ENCODE data around the gene FLT3.
"Not testable (repeated sequence)": the region's sequence is repeated elsewhere in the genome, so short reads cannot be mapped to it uniquely, and the experiment has no call there.

The FLT3 gene

DNA sequence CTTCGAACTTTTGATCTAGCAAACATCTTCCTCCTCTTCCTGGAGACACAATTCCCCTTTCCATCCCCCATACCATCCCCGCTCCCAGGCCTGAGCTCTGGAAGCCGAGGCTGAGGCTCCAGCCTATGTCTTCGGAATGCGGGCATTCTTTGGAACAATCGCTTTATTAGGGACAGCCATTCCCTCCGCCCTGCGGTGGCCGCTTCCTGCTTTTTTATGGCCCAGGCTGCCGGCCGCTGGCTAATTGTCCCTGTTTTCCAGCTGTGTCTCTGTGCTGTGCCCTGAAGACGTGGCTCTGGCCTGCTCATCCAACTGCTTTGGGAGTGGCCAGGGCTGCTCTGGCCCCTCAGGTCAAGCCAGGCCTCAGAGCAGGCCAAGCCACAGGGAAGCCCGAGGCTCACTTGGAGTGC is 129.1 kb downstream of the FLT3 start:
- DNase-seq: no peak

DNA sequence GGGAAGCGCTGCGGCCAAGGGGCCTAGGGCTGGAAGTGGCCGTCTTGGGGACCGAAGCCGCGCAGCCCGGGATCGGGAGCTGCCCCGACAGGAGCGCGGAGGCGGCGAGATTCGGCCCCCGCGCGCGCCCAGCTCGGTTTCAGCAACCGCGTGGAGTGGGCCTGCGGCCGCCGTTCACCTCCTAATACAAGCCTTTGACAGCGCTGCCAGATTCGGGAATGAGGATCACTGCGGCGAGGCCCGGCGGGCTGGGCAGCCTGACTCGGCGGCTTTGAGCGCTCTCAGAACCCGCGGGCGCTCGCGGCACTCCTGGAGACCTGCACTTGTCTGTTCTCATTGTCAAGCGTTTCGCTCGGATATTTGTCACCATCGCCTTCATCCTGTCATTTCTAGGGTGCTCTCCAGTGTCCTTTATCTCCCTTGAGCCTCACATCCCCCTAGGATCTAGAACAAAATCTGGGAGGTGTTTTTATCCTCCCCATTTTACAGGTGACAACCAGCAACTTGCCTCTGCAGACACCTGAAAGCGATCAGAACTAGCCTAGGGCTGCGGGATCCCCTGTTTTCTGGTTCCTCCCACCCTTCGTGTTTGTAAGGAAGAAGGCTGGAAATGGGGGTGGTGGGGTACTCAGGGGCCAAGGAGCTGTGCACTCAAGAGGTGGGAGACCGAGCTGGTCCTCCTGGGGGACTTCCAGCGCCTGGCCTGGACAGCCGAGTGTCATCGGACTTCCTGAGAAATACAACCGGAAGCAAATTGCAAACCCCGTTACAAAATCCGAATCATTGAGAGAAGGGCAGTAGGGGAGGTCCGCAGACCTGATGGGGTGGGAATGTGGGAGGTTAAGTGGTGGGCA is 129.8 kb downstream of the FLT3 start:
- no peak for DNase-seq

DNA sequence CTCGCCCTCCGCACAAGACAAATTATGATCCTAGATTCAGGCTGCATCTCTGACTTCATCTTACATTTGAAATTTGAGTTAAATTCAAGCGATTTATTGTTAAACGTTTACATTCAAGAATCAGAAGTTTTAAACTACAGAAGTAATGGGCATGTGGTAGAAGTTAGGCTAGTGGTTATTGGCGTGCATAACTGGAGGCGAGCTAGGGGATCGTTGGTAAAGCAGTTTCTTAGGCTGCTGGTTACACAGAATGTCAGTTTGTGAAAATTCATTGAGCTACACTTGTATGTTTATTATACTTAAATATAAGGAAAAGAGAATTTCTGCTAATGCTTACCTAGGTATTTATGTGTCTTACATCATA is 130.5 kb downstream of the FLT3 start:
- DNase-seq: no peak

DNA sequence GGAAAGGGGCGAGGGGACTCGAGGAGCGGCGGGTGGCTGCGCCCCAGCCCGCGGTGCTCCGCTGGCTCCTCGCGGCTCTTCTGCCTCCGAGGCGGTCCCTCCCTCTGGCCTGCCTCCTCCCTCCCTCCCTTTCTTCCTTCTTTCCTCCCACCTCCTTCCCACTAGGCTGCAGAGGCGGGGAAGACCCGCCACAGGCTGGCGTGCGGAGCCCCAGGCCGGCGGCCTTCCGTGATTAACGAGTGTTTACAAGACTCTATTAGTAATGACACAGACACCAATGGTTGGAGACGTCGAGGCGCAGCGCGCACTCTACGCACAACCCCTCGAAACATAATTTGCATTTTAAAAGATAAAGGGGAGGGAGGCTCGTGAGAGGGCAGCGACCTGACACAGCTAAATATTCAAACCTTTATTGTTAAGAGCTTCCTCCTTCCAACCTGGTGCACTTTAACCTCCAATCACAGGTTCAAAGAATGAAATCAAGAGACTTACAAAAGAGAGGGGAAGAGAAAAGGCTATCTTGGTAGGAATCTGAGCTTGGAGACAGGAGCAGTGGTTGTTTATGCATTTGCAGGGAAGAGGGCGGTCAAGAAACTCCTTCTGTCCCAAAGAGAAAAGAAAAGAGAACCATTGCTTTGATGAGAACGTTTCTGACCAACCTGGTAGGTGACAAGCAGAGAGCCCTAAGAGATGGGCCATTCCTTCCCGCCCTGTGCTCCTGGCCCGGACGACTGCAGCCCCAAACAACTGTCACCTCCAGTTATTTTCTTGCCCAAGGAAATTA is 131.1 kb downstream of the FLT3 start, which contains the start of gene CDX2:
TSS of gene CDX2 (minus strand) at position 234 of the 784 bp plus-strand sequence. CDS start 309 bp downstream, outside the sequence.
- DNase-seq: no peak

DNA sequence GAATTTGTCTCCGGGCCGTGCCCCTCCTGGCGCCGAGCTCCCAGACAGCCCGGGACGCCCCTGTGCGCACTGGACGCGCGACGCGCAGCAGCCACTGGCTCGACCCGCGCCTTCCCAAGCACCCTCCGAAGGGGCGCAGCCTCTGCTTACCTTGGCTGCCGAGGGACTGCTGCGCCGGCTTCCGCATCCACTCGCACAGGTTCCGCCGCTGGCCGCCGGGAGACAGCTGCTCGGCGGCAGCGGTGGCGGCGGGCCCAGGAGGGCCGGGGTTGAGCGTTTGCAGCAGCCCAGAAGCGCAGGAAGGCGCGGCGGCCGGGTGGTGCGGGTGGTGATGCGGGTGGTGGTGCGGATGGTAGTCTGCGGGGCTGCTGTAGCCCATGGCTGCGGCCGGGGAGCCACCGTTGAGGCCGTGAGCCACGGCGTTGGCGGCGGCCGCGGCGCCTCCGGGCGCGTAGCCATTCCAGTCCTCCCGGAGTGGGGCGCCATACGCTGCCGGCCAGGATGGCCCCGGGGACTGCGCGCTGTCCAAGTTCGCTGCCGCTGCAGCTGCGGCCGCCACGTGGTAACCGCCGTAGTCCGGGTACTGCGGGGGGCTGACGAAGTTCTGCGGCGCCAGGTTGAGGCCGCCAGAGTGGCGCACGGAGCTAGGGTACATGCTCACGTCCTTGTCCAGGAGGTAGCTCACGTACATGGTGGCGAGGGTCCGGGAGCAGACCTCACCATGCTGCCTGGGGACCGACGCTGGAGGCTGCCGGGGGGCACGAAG is 131.9 kb downstream of the FLT3 start:
- DNase-seq: no peak

DNA sequence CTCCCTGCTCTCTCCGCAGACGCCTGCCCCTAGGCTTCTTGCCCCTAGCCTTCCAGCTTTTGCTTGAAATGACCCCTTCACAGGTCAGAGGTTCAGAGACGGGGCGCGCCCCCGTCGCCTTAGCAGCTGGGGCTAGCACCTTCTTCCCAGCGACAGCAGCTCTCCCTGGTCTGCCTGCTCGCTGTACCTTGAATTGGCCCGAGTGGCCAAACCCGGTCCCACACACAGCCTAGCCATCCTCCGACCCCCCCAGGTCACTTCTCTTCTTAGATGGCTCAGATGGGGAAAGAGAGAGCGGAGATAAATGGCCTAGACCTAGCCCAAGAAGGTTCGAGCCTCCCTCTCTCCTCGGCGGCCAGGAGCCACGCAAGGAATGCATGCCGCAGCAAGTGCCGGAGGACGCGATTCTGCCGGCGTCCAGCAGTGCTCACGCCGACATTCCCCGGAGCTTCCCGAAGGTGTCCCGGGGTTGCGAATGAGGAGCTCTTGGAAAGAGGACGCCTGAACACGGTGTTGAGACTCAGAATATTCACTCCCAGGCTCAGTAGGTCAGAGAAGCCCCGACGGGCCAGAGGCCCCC is 132.6 kb downstream of the FLT3 start:
- no peak for DNase-seq

DNA sequence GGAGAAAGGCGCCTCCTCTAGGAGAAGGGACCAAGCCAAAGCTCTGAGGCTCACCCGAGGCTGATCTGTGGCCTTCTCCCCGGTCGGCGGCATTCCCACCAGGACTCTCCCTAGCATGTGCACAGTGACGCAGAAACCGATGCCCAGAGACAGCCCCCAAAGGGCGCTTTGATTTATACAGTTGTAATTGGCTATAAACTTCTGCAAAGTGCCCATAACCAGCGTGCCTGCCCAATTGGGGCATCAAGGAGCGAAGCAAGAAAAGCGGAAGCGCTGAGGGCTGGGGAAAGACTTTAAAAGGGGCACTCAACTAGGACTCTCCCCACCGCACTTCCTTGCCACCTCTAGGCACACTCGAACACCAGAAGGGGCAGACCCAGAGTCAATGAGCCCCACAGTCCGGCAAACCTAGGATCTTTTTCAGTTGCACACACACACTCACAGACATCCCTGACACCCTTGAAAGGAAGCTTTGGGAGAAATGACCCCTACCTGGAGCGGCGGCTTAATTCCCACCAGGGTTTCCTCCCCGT is 133.1 kb downstream of the FLT3 start:
- DNase-seq: no peak

DNA sequence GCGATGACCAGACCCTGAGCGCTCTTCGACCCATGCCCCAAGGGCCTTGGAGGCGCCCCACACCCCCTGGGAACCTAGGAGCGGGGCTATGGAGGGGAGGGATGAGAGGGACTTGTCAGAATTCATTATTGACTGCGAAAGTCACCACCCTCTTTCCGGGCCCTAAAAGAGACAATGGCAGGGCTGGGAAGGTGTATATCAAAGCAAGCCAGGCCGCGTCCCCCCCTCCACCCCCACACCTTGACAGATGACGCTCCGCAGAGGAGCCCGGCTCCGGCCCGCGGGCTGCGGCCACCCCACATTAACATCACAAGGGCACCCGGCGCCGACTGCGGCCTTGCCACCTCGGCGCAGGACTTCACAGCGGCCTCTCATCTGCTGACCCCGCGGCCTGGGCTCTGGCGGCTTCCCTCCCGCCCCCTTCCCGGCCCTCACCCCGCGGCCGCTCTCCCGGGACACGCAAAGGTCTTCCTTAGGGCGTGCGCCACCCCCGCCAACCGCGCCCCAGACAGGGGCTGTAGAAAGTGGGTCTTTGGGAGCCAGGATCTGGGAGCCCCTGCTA is 133.7 kb downstream of the FLT3 start:
- DNase-seq: no peak

DNA sequence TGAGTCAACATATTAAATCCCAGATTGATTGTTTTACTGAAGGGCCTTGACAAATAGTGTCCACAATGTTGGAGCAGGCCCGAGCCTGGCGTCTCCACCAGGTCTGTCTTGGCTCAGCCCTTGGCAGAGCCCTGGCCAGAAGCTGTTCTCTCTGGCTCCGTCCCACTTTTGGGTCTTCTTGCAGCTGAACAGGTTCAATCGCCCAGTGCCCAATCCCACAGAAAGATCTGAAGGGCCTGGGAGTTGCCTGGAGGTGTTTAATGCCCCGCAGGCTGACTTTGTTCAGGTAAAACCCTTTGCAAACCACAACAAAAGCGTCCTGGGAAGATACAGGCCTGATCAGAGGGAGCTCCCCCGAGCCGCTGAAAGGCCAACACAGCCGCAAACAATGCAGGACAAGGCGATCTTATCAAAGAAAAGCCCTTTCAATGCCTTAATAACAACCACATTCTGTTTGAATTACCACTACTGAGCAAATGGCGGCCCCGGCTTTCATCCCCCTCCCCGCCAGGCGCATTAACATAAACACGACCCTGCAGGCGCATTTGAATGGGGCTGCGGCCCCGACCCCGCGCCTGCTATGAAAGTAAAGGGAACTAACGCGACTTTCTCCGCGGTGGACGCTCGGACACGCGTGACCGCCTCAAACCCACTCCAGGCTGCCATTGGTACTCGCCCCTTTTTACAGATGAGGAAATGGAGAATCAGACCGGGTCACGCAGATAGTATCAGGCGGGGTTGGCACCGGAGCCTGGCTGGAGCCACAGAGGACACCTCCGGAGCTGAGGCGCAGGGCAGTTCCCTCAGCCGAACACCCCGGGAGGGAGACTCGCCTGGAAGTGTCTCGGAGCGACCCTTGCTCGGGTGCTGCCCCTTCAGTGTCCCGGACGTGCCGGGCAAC is 134.4 kb downstream of the FLT3 start:
- no peak for DNase-seq

DNA sequence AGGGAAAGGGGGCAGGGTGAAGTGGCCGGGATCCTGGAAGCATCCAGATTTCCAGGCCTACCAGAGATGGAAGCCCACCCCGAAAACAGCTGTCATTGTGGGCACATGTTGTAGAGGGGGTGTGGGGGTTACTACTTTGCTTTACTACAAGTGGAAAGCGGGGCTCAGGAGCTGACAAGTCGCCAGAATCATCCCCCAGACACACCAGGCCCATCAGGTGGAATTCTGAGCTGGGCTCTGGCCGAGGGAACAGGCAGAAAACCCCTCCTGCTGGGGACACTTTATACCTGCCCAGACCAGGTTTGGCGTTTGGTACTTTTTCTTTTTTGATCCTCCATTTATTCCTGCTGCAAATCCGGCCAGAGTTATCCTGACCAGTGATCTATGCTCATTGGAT is 135.0 kb downstream of the FLT3 start:
- DNase-seq: no peak

DNA sequence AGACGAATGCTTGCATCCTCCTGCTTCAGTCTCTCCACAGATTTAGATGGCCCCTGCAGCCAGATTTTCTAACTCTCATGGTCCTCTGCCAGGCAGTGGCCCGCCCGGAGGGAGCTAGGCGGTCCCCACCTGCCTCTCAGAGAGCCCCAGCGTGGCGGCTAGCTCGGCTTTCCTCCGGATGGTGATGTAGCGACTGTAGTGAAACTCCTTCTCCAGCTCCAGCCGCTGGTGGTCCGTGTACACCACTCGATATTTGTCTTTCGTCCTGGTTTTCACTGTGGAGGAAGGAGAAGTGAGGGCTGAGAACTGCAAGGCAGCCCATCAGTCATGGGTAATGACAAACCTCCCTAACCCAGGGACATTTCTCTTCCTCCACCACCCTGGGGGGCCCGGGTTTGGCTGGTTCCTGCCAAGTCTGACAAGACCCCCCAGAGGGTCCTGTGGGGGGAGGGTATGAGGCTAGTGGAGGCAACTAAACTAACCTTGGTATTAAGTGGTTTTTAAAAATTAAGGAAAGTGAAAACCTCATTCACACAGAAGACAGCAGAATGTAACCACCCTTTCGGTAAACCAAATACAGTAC is 135.5 kb downstream of the FLT3 start:
- DNase-seq: no peak

DNA sequence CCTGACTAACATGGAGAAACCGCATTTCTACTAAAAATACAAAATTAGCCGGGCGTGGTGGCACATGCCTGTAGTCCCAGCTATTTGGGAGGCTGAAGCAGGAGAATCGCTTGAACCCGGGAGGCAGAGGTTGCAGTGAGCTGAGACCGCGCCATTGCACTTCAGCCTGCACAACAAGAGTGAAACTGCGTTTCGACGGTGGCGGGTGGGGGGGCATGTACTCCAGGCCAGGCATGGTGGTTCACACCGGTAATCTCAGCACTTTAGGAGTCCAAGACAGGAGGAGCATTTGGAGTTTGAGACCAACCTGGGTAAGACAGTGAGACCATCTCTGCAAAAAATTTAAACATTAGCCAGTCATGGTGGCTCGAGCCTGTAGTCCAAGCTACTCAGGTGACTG is 136.2 kb downstream of the FLT3 start:
- not testable (repeated sequence) for DNase-seq

DNA sequence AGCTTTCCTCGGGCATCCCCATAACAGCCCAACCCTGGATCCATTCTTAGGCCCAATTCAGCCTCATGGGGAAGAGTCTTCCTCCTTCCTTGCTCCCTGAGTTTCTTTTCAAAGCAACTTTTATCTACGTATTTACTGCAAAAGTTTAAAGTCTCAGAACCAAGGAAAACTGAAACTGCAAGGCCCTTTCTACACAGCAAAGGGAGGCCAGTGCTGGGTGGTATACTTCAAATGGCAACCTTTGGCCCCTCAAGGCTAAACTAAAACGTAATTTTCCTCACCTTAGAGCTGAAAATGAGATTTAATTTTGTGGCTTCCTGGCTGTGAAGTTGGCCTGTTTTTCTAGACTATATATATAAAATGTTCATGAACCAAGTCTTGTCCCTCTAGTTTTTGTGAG is 136.9 kb downstream of the FLT3 start:
- no peak for DNase-seq

DNA sequence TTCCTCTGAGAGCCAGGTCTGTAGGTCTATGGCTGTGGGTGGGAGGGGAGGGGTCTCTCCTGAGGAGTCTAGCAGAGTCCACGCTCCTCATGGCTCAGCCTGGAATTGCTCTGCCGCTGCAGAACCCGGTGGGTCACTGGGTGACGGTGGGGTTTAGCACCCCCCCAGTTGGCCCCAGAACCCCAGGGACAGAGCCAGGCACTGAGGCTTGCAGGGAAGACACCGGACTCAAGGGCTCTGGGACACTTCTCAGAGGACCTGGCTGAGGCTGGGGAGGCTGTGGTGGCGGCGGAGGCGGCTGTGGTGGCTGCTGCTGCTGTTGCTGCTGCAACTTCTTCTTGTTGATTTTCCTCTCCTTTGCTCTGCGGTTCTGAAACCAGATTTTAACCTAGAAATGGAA is 137.4 kb downstream of the FLT3 start:
- no peak for DNase-seq

DNA sequence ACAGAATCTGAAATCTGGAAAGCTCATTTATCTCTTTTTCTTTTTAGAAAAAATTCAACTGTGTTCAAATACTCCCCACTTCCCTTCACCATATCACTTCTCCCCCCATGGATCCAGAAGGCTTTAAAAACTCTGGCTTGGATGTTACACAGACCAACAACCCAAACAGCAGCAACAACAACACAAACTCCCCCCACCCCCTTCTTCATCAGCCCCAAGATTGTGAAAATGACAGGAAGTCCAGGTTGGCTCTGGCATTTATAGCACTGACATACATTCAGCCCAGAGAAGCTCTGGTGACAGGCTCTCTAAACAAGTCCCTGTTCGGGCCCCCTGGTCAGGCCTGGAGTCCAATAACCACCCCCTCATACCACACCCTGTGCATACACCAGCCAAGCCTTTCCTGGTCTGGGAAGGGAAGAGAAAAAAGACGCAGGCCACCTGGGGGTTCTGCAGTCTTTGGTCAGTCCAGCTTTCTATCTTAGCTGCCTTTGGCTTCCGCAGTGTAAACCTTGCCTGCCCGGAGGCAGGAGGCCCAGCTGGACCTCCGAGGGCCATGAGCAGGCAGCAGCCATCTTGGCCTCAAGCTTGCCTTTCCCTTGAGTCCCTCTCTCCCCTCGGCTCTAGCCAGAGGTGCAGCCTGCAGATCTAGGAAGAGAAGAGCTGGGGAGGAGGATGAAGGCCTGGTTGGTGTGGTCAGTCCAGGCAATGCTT is 138.1 kb downstream of the FLT3 start:
- DNase-seq: no peak

DNA sequence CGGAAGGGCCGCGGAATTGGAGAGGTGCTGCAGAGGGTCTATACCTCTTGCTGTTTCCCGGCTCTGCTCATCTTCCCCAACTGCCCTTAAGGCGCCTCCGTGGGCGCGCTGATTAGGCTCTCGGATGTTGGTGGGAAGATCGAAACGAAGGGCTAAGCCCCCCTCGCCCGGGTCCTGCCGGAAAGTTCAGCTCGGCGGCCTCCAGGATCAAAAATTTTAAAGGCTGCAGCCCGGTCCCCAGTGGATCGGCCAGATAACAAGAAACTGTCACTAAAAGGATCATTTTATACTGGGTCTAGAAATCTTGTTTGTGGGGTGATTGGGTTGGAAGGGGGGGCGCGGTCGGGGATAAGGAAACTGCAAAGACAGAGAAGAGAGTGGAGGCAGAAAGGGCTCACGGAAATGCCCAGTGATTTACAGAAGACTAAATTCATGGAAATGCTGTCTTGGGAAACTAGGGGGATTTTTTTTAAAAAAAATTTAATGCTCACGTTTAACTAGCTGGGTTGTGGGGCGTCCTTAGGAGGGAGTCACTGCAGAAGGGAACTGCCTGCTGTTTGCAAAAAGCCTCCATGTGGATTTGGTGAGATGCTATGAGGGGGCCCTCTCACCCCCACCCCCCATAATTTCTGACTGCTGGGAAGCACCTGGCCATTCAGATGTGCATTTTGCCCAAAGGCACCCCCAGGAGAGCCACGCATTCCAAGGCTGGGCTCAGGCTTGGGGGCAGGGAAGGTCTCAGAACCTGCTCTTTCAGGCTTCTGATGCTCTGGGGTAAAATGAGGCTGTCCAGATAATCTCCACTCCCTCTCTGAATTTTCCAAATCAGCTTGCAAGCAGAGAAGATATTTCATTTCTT is 138.9 kb downstream of the FLT3 start:
- no peak for DNase-seq

DNA sequence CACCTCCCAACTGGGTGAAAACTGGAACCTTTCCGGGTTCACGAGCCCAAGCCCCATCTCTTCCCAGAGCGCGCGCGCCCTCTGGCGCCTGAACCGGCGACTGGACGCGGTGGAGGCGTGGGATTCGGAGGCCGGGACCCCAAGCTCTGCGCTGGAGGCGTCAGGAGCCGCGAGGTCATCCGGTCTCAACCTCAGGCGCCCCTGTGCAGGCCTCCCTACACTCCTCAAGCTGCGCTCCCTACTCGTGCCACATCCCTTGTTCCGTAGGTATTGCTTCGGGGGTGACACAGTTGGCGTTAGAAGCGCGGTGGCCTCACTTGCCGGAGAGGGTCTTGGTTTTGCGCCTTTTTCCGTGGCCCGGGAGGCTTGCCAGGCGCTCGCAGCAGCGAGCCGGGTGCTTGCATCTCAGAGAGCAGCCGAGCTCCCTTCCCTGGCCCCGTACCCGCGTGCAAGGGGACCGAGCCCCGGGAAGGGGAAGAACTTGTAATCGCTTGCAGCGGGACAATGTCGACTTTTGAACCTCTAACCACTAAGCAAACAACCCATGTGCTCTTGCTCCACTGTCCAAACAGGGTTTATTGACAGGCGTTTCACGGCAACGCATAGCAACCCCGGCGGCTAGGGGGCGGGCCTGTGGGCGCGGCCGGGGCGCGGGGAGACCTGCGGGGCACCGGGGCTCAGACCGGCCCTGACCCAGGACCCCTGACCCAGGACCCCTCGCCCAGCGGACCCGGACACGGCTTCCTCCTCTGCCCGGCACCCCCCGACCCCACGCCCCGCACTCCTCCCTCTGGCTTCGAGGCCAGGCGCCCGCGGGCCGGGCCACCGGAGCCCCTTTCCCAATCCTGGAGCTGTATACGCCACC is 139.8 kb downstream of the FLT3 start:
- DNase-seq: peak in 1 of 3 experiments; percentile 18

DNA sequence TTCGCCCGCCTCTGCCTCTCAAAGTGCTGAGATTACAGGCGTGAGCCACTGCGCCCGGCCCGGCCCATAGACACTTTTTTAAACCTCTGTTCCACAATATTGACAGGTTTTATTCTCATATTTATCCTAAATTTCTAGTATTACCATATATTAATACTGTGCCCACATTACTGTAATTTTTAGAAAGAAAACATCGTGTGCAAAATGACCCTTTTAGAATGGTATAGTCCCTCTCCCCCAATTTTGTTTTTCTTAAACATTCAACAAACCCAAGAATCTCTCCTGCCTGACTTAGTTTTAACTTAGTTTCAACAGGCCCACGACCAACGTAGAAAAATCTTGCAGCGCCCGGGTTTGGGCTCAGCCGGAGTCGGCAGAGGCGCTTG is 140.4 kb downstream of the FLT3 start:
- no peak for DNase-seq

Measured in NCI-H1417 (cell line).